Activated T-cell treated with anti-CD3 and anti-CD28 coated beads, Interleukin-2, amount 50 U/mL, for 1 hour (primary cell): ENCODE data around the gene TSPAN18.

ENCODE experiments used
- DNase-seq: peaks from one replicate; pipeline ENCODE4 v3.0.0-alpha.2; 2020

TSPAN18 gene

GRCh38 chr11:44931466-44931865, 204.7 kb downstream of the TSPAN18 start:
- no peak for DNase-seq

- DNase-seq = no peak
Observed at GRCh38 chr11:44934110-44934509, 207.3 kb downstream of the TSPAN18 start.

- DNase-seq = no peak
Observed at GRCh38 chr11:44934735-44935250, 208.0 kb downstream of the TSPAN18 start.

- peak; percentile 86 for DNase-seq
Observed at GRCh38 chr11:44936525-44936924, 209.8 kb downstream of the TSPAN18 start.

GRCh38 chr11:44936951-44937543, 210.3 kb downstream of the TSPAN18 start:
- no peak for DNase-seq

GRCh38 chr11:44938066-44938691, 211.4 kb downstream of the TSPAN18 start:
- DNase-seq = no peak

- DNase-seq = no peak
Observed at GRCh38 chr11:44939673-44940395, 213.1 kb downstream of the TSPAN18 start.

- DNase-seq = no peak
Observed at GRCh38 chr11:44940404-44940803, 213.6 kb downstream of the TSPAN18 start.

- DNase-seq = no peak
Observed at GRCh38 chr11:44940835-44941234, 214.1 kb downstream of the TSPAN18 start.

- DNase-seq = no peak
Observed at GRCh38 chr11:44941259-44942021, 214.7 kb downstream of the TSPAN18 start.

- DNase-seq = no peak
Observed at GRCh38 chr11:44942029-44942955, 215.5 kb downstream of the TSPAN18 start.

- no peak for DNase-seq
Observed at GRCh38 chr11:44943118-44943517, 216.4 kb downstream of the TSPAN18 start.

GRCh38 chr11:44943696-44944095, 216.9 kb downstream of the TSPAN18 start:
- DNase-seq = no peak

GRCh38 chr11:44944181-44944852, 217.6 kb downstream of the TSPAN18 start:
- DNase-seq = no peak

- no peak for DNase-seq
Observed at GRCh38 chr11:44944853-44945235, 218.1 kb downstream of the TSPAN18 start.

GRCh38 chr11:44945666-44946065, 218.9 kb downstream of the TSPAN18 start:
- DNase-seq = no peak

- DNase-seq = no peak
Observed at GRCh38 chr11:44946263-44946662, 219.5 kb downstream of the TSPAN18 start.

GRCh38 chr11:44947114-44947513, 220.4 kb downstream of the TSPAN18 start:
- DNase-seq = no peak

GRCh38 chr11:44948155-44948554, 221.4 kb downstream of the TSPAN18 start:
- DNase-seq = no peak

GRCh38 chr11:44949160-44950030, 222.6 kb downstream of the TSPAN18 start:
- DNase-seq = peak; percentile 51
